Hepatocyte (in vitro differentiated cells): ENCODE data around the gene MACROD2. TPM values are rescaled to one million over a fixed set of nuclear protein-coding genes. Genes with fewer than 3 reads are reported as not detected.
A peak's percentile ranks its signal among the peaks of the same experiment; 100 is the strongest.

Experiments
- DNase-seq: peaks from one replicate; pipeline ENCODE4 v3.0.0-alpha.2; 2016; ENCODE audit warnings: low spot score
- H2AFZ ChIP-seq: fragments of 200-600 bp; sonication (generic); 2 replicates; pipeline ENCODE4 v1.6.0; 2016; ENCODE audit warnings: antibody characterized with exemption, mild to moderate bottlenecking
- H3K27ac ChIP-seq: fragments of 200-600 bp; sonication (generic); 2 replicates; pipeline ENCODE4 v1.5.1; 2016; ENCODE audit warnings: mild to moderate bottlenecking
- H3K27me3 ChIP-seq: fragments of 200-600 bp; sonication (generic); 2 replicates; pipeline ENCODE4 v1.6.1; 2016
- H3K36me3 ChIP-seq: fragments of 200-600 bp; sonication (generic); replicated peaks from 2 replicates; pipeline ENCODE4 v1.5.1; 2016; ENCODE audit warnings: low read depth; ENCODE audit not compliant: insufficient read depth
- H3K4me1 ChIP-seq: fragments of 200-600 bp; sonication (generic); 2 replicates; pipeline ENCODE4 v1.5.1; 2016; ENCODE audit warnings: mild to moderate bottlenecking, moderate library complexity; ENCODE audit not compliant: insufficient read depth
- H3K4me2 ChIP-seq: fragments of 200-600 bp; sonication (generic); 2 replicates; pipeline ENCODE4 v1.6.0; 2016
- H3K4me3 ChIP-seq: fragments of 200-600 bp; sonication (generic); 2 replicates; pipeline ENCODE4 v1.5.1; 2016; ENCODE audit warnings: mild to moderate bottlenecking
- H3K79me2 ChIP-seq: fragments of 200-600 bp; sonication (generic); 2 replicates; pipeline ENCODE4 v1.6.0; 2017; ENCODE audit warnings: mild to moderate bottlenecking
- H3K9me2 ChIP-seq: fragments of 200-600 bp; sonication (generic); replicated peaks from 2 replicates; pipeline ENCODE4 v1.6.0; 2017; ENCODE audit warnings: mild to moderate bottlenecking; ENCODE audit not compliant: insufficient read depth
- H3K9me3 ChIP-seq: fragments of 200-600 bp; sonication (generic); 2 replicates; pipeline ENCODE4 v1.5.1; 2016; ENCODE audit warnings: low read depth, mild to moderate bottlenecking
- H4K20me1 ChIP-seq: fragments of 200-600 bp; sonication (generic); 2 replicates; pipeline ENCODE4 v1.6.0; 2016; ENCODE audit warnings: mild to moderate bottlenecking; ENCODE audit not compliant: insufficient read depth, poor library complexity, severe bottlenecking
- EZH2 ChIP-seq: fragments of 200-600 bp; sonication (generic); IDR thresholded peaks from 2 replicates; pipeline ENCODE4 v1.6.1; 2016; ENCODE audit warnings: antibody characterized with exemption, mild to moderate bottlenecking, borderline replicate concordance
- EZH2phosphoT487 ChIP-seq: fragments of 200-600 bp; sonication (generic); IDR thresholded peaks from one replicate; pipeline ENCODE4 v1.6.1; 2018; ENCODE audit warnings: antibody characterized with exemption, mild to moderate bottlenecking, low read depth, moderate library complexity; ENCODE audit not compliant: unreplicated experiment, severe bottlenecking
- WGBS: methylation state at CpG from one replicate; pipeline ENCODE4 v1.1.6; 2016; ENCODE audit warnings: low lambda C conversion rate; ENCODE audit errors: missing lambda C conversion rate; 5-methylcytosine and 5-hydroxymethylcytosine counted together
- polyA plus RNA-seq: library from polyadenylated mRNA; unstranded; fragments of >200 nt; fragmentation: Nextera tagmentation; extraction: Ambion mirVana; gene quantifications from 2 replicates; pipeline ENCODE4 v1.2.1, GENCODE V29; 2016
- total RNA-seq: library from RNA; depleted of rRNA; stranded (reverse); fragments of >200 nt; gene quantifications from 2 replicates; pipeline ENCODE4 v1.2.3, GENCODE V29; 2014
- TF ChIP-seq, protein P1 (sequence below): fragments of 200-600 bp; sonication (generic); IDR thresholded peaks from 2 replicates; pipeline ENCODE4 v1.5.1; 2016; ENCODE audit warnings: antibody characterized with exemption, mild to moderate bottlenecking; ENCODE audit not compliant: poor library complexity

The MACROD2 gene
- total and polyA plus RNA-seq, 2 experiments from 2014 or later: 2.4 to 3.1 TPM

DNA sequence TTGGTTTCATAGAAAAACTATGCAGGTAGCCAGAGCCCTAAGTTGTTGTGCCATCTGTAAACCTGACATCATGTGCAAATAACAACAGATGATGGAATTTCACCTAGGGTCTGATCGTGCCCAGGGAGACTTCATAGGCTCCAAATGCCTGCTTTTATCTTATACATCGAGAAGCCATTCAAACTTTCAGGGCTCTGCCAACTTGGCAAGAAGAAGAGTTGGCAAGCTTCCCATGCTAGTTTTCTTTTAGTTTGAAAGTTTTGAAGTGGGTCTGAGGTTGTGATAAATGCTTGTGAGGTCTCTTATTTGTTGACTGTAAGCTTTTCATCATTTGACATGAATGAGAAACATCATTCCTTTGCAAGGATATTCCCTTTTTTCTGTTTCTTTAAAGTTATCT, 517.5 kb downstream of the MACROD2 start:
- Histone ChIP-seq H3K4me2 (peak overlapping the region; percentile 7), H4K20me1 (no peaks in the 10 kb centered on the region), H3K9me3 (no peaks in the 10 kb centered on the region), H3K79me2 (no peaks in the 10 kb centered on the region), H3K36me3 (no peaks in the 10 kb centered on the region), H3K9me2 (no peaks in the 10 kb centered on the region), H3K27me3 (no peaks in the 10 kb centered on the region), H2AFZ (no peak overlapping the region), H3K4me3 (no peak overlapping the region), H3K27ac (no peak overlapping the region), H3K4me1 (peaks cover 7% of the 10 kb centered on the region)
- DNase-seq: peak; percentile 14
- TF ChIP-seq EZH2phosphoT487: no peak
- TF ChIP-seq, protein P1, sequence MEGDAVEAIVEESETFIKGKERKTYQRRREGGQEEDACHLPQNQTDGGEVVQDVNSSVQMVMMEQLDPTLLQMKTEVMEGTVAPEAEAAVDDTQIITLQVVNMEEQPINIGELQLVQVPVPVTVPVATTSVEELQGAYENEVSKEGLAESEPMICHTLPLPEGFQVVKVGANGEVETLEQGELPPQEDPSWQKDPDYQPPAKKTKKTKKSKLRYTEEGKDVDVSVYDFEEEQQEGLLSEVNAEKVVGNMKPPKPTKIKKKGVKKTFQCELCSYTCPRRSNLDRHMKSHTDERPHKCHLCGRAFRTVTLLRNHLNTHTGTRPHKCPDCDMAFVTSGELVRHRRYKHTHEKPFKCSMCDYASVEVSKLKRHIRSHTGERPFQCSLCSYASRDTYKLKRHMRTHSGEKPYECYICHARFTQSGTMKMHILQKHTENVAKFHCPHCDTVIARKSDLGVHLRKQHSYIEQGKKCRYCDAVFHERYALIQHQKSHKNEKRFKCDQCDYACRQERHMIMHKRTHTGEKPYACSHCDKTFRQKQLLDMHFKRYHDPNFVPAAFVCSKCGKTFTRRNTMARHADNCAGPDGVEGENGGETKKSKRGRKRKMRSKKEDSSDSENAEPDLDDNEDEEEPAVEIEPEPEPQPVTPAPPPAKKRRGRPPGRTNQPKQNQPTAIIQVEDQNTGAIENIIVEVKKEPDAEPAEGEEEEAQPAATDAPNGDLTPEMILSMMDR: no peak
- TF ChIP-seq EZH2: no peak
- 24% methylated on average over 2 of the region's 2 CpGs for WGBS

- Histone ChIP-seq H3K9me2 (no peaks in the 10 kb centered on the region), H3K4me2 (peak overlapping the region; percentile 3), H3K4me3 (no peak overlapping the region), H3K4me1 (peaks cover 14% of the 10 kb centered on the region), H3K27me3 (no peaks in the 10 kb centered on the region), H3K36me3 (no peaks in the 10 kb centered on the region), H3K9me3 (no peaks in the 10 kb centered on the region), H2AFZ (no peak overlapping the region), H4K20me1 (no peaks in the 10 kb centered on the region), H3K79me2 (no peaks in the 10 kb centered on the region), H3K27ac (no peak overlapping the region)
- WGBS: 91% methylated on average over 1 of the region's 1 CpG
- DNase-seq: no peak
- no peak for TF ChIP-seq EZH2
- no peak for TF ChIP-seq EZH2phosphoT487
- TF ChIP-seq, protein P1: no peak
These were observed 523.3 kb downstream of the MACROD2 start for GRCh38 chr20:14518648-14519047.

DNA sequence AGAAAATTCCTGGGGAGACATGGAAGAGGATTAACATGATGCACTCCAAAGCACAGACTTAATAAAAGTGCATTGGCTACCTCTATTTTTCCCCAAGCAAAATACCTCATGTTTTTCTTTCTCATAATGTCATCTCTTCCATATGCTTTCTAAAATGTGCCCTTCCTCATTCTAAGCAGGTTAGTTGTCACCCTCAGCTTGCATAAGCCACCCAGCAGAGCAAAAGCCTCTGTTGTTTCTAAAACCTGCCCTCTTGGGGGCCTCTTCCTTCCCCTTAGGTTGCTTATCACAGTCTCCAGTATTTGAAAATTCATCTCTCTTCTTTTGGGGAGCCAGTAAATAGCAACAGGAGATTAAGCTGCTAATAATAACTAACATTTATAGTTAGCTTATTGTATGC, 525.7 kb downstream of the MACROD2 start:
- Histone ChIP-seq H3K9me3 (no peaks in the 10 kb centered on the region), H3K4me2 (no peak overlapping the region), H3K27me3 (no peaks in the 10 kb centered on the region), H3K4me1 (peaks cover 14% of the 10 kb centered on the region), H3K27ac (no peak overlapping the region), H3K9me2 (no peaks in the 10 kb centered on the region), H3K36me3 (no peaks in the 10 kb centered on the region), H2AFZ (no peak overlapping the region), H4K20me1 (no peaks in the 10 kb centered on the region), H3K4me3 (no peak overlapping the region), H3K79me2 (no peaks in the 10 kb centered on the region)
- no peak for TF ChIP-seq EZH2phosphoT487
- TF ChIP-seq EZH2: no peak
- TF ChIP-seq, protein P1: no peak
- DNase-seq: no peak

GRCh38 chr20:14521436-14521835, 526.1 kb downstream of the MACROD2 start:
- H3K4me2 ChIP-seq: no peak overlapping the region

More at GRCh38 chr20:14521436-14521835, 526.1 kb downstream of the MACROD2 start:
- Histone ChIP-seq H3K4me1 (peaks cover 14% of the 10 kb centered on the region), H3K9me3 (no peaks in the 10 kb centered on the region), H3K79me2 (no peaks in the 10 kb centered on the region), H4K20me1 (no peaks in the 10 kb centered on the region), H2AFZ (no peak overlapping the region), H3K36me3 (no peaks in the 10 kb centered on the region), H3K4me3 (no peak overlapping the region), H3K27me3 (no peaks in the 10 kb centered on the region), H3K9me2 (no peaks in the 10 kb centered on the region), H3K27ac (no peak overlapping the region)
- DNase-seq: no peak
- WGBS: 92% methylated on average over 1 of the region's 1 CpG
- TF ChIP-seq, protein P1: no peak
- no peak for TF ChIP-seq EZH2phosphoT487
- no peak for TF ChIP-seq EZH2
